Neural crest cell (in vitro differentiated cells): Measurements from ENCODE around the gene PCDHGA2. TPM values are rescaled to one million over a fixed set of nuclear protein-coding genes. Genes with fewer than 3 reads are reported as not detected.
A peak's percentile ranks its signal among the peaks of the same experiment; 100 is the strongest.
"Not testable (repeated sequence)": the region's sequence is repeated elsewhere in the genome, so short reads cannot be mapped to it uniquely, and the experiment has no call there.

Source experiments
- DNase-seq: peaks from one replicate; pipeline ENCODE4 v3.0.0; 2021; ENCODE audit warnings: low read depth, mixed read lengths, low spot score
- H3K27ac Mint-ChIP-seq: one replicate; pipeline ENCODE4 v1.8.0; 2021; ENCODE audit warnings: mild to moderate bottlenecking, mixed read lengths; ENCODE audit not compliant: unreplicated experiment
- H3K27me3 Mint-ChIP-seq: 2 replicates; pipeline ENCODE4 v1.8.0; 2021; ENCODE audit warnings: low read depth, mild to moderate bottlenecking, mixed read lengths
- H3K36me3 Mint-ChIP-seq: 2 replicates; pipeline ENCODE4 v1.8.0; 2021; ENCODE audit warnings: low read depth, mild to moderate bottlenecking, mixed read lengths
- H3K4me1 Mint-ChIP-seq: 2 replicates; pipeline ENCODE4 v1.8.0; 2021; ENCODE audit warnings: mixed read lengths
- H3K4me3 Mint-ChIP-seq: one replicate; pipeline ENCODE4 v1.8.0; 2021; ENCODE audit warnings: mild to moderate bottlenecking, mixed read lengths
- H3K9me3 Mint-ChIP-seq: 2 replicates; pipeline ENCODE4 v1.8.0; 2021; ENCODE audit warnings: mixed read lengths
- CTCF ChIP-seq: fragments of 200-600 bp; sonication (generic); conservative IDR thresholded peaks from 2 replicates; pipeline ENCODE4 v1.5.0; 2021; ENCODE audit warnings: antibody characterized with exemption, mild to moderate bottlenecking
- total RNA-seq: library from RNA; stranded (reverse); gene quantifications from 2 replicates; pipeline ENCODE4 v1.2.1, GENCODE V29; 2021

The PCDHGA2 gene
- total RNA-seq, 1 donor from 2014 or later, result 0.54 TPM

- Mint-ChIP-seq H3K27ac (no peak overlapping the region), H3K9me3 (peaks cover 11% of the 10 kb centered on the region), H3K4me3 (no peak overlapping the region), H3K4me1 (no peaks in the 10 kb centered on the region), H3K27me3 (peaks cover 2% of the 10 kb centered on the region), H3K36me3 (peaks cover 23% of the 10 kb centered on the region)
- no peak for TF ChIP-seq CTCF
- no peak for DNase-seq
These were observed 10.3 kb upstream of the PCDHGA2 start for GRCh38 chr5:141328231-141328630.

GRCh38 chr5:141330299-141331080, 8.1 kb upstream of the PCDHGA2 start, which contains the start of gene PCDHGA1:
TSS of gene PCDHGA1 (plus strand) at chr5:141330514.
- H3K9me3 Mint-ChIP-seq, result peaks cover 15% of the 10 kb centered on the region
- DNase-seq, result no peak
- H3K27ac Mint-ChIP-seq, result no peak within 1 kb of the TSS

GRCh38 chr5:141332571-141332970, 6.0 kb upstream of the PCDHGA2 start:
- not testable (repeated sequence) for H3K4me1 Mint-ChIP-seq, H3K4me3 Mint-ChIP-seq, H3K27ac Mint-ChIP-seq, H3K27me3 Mint-ChIP-seq, DNase-seq
- Mint-ChIP-seq H3K36me3 (peaks cover 23% of the 10 kb centered on the region), H3K9me3 (peaks cover 20% of the 10 kb centered on the region)

More at GRCh38 chr5:141330299-141331080, 8.1 kb upstream of the PCDHGA2 start, which contains the start of gene PCDHGA1:
- Mint-ChIP-seq H3K36me3 (peaks cover 21% of the 10 kb centered on the region), H3K27me3 (peaks cover 2% of the 10 kb centered on the region), H3K4me3 (no peak within 1 kb of the TSS), H3K4me1 (no peaks in the 10 kb centered on the region)
- peak; percentile 34 for TF ChIP-seq CTCF

- DNase-seq, H3K27me3 Mint-ChIP-seq, H3K27ac Mint-ChIP-seq, H3K4me3 Mint-ChIP-seq, H3K4me1 Mint-ChIP-seq: not testable (repeated sequence)
- Mint-ChIP-seq H3K36me3 (peaks cover 22% of the 10 kb centered on the region), H3K9me3 (peaks cover 30% of the 10 kb centered on the region)
These were observed 2.3 kb downstream of the PCDHGA2 start for GRCh38 chr5:141340781-141341354.

- no peak for TF ChIP-seq CTCF
- Mint-ChIP-seq H3K27ac (no peak overlapping the region), H3K9me3 (peaks cover 29% of the 10 kb centered on the region), H3K4me3 (no peak overlapping the region), H3K4me1 (no peaks in the 10 kb centered on the region), H3K36me3 (peaks cover 19% of the 10 kb centered on the region), H3K27me3 (no peaks in the 10 kb centered on the region)
- no peak for DNase-seq
These were observed 4.2 kb downstream of the PCDHGA2 start for GRCh38 chr5:141342773-141343172.

- peaks cover 13% of the 10 kb centered on the region for H3K36me3 Mint-ChIP-seq
- H3K4me1 Mint-ChIP-seq, result no peaks in the 10 kb centered on the region
- H3K4me3 Mint-ChIP-seq, result no peak within 1 kb of the TSS
- TF ChIP-seq CTCF, result peak; percentile 56
- no peak within 1 kb of the TSS for H3K27ac Mint-ChIP-seq
- no peak for DNase-seq
- no peaks in the 10 kb centered on the region for H3K27me3 Mint-ChIP-seq
- H3K9me3 Mint-ChIP-seq, result peaks cover 25% of the 10 kb centered on the region
These were observed 4.8 kb downstream of the PCDHGA2 start, which contains the start of gene PCDHGA3 for GRCh38 chr5:141343242-141343952. TSS of gene PCDHGA3 (plus strand) at chr5:141343829. CDS start at chr5:141344034, 205 bp downstream.
